ENCODE measurements around the gene STRN4.
"Not testable (repeated sequence)": the region's sequence is repeated elsewhere in the genome, so short reads cannot be mapped to it uniquely, and the experiment has no call there.

STRN4 gene

DNA sequence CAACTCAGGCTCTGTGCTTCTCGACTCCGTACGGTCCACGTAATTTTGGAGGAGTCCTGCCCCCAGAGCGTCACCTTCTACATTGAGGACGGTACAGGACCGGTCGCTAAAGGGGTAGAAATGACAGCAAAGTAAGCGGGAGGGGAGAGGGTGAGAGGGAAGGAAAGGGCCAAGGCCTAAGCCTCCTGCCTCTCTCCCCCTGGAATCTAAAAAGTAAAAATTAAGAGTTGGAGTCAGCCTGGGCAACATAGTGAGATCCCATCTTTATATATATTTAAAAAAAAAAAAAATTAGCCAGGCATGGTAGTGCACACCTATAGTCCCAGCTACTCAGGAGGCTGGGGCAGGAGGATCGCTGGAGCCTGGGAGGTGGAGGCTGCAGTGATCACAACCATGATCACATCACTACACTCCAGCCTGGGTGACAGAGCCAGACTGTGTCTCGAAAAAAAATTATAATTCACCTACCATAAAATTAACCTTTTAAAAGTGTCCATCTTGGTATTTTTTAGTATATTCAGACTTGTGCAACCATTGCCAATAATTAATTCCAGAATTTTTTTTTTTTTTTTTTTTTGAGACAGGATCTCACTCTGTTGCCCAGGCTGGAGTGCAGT, 29.5 kb upstream of the STRN4 start:
- no peak for DNase-seq

DNA sequence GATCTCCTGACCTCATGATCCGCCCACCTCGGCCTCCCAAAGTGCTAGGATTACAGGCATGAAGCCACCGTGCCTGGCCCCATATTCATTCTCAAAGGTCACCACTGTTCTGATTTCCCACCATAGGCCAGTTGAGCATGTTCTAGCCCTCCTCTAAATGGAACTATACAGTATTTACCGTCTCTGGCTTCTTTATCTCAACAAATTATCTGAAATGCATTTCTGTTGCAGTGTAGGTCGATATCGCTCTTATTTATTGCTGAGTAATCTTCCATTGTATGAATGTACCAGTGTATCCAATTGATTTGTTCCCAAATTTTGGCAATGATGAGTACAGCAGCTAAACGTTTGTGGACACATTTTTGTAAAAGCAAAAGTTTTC, 26.8 kb upstream of the STRN4 start:
- DNase-seq = no peak

DNA sequence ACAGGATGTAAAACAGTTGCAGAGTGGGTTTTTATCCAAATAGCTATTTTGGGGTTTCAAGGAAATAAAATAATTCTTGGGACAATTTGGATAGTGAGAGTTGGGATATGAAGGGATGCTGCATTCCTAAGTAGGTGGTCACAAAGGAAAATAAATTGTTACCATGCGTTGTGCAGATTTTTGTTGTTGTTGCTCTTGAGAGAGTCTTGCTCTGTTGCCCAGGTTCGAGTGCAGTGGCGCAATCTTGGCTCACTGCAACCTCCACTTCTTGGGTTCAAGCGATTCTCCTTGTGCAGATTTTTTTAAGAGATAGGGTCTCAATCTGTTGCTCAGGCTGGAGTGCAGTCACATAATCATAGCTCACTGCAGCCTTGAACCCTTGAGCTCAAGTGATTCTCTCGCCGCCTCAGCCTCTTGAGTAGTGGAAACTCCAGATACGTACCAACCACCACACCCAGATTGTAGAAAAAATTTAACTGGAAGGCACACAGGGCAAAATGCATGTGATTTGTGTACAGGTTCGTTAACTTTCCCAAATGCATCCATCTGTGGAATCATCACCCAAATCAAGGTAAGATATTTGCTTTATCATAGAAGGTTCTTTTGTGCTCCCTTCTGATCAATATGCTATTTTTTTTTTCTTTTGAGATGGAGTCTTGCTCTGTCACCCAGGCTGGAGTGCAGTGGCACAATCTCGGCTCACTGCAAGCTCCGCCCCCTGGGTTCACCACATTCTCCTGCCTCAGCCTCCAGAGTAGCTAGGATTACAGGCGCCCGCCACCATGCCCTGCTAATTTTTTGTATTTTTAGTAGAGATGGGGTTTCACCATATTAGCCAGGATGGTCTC, 26.1 kb upstream of the STRN4 start:
- DNase-seq = no peak

DNA sequence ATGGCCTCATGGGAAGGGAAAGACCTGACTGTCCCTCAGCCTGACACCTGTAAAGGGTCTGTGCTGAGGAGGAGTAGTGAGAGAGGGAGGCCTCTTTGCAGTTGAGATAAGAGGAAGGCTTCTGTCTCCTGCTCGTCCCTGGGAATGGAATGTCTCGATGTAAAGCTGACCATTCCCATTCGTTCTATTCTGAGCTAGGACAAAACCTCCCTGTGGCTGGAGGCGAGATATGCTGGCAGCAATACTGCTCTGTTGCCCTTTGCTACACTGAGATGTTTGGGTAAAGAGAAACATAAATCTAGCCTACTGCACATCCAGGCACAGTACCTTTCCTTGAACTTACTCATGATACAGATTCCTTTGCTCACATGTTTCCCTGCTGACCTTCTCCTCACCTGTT, 22.5 kb upstream of the STRN4 start:
- not testable (repeated sequence) for DNase-seq

DNA sequence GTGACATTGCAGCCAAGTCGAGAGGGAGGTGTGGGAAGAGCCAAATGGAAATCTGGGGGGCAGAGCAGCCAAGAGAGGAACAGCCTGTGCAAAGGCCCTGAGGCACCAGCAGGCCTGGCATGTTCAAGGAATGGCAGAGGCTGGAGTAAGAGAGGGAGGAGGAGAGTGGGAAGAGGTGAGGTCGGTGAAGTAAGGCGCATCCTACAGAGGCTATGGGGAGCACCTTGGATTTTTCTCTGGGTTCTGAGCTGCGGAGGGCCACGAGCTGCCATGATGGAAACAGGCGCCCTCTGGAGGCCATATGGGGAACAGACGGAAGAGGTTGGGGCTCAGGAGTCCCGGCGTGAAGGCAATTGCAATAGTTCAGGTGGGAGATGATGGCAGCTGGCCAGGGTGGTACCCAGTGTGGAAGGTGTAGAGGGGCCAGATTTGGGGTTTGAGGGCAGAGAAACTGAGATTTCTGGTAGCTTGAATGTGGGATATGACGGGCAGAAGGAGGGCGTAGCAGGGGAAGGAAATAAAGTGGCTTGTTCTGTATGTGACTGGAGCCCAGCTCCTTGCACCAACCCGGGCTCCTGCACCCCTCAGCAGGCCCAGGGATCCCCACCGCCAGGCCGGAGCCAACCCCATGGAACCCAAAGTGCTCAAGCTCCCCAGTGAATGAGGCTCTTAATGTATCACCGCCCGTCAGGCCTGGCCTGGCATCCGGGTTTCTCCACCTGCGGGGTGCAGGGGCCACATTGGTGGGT, 20.5 kb upstream of the STRN4 start:
- peak in 1 of 51 donors; percentile 10 for DNase-seq

DNA sequence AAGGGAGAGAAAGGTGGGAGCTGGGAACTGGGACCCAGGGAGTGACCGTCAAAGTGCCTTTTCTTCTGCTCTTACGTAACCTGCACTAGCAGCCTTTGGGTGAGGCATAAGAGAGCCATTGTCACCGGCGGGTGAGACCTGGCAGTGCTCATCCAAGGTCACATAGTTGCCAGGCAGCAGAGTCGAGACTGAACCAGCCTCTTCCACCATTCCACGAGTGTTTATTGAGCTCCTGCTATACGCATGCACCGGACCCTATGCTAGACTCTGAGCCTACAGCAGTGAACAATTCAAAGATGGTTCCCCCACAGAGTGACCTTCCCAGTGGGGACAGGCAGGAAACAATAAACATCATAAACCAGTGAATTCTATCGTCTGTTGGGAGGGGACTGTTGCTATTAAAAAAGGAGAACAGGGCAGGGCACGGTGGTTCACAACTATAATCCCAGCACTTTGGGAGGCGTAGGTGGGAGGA, 18.6 kb upstream of the STRN4 start:
- DNase-seq = peak in 9 of 51 donors; percentile 21 to 64 (median 29)

DNA sequence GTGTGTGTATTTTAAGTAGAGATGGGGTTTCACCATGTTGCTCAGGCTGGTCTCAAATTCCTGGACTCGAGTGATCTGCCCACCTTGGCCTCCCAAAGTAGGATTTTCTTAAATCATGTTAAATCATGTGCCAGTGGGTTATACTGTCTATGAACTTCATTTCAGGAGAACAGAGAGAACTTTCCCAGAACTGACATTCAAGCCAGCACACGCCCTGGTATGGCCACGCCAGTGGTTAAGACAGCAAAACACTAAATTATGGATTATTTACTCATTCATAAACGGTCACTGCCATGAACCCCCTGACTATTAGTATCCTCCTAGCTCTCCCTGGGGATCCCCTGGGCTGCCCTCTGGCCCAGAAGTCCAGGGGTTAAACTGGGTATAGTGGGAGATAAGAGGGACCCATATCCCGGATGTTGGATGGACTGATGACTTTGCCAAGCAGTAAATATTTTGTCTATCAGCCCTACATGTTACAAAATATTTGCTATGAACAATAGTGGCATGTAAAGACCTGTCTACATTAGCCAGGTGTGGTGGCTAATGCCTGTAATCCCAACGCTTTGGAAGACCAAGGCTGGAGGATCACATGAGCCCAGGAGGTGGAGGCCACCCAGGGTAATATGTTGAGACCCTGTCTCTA, 16.1 kb upstream of the STRN4 start:
- DNase-seq = no peak

DNA sequence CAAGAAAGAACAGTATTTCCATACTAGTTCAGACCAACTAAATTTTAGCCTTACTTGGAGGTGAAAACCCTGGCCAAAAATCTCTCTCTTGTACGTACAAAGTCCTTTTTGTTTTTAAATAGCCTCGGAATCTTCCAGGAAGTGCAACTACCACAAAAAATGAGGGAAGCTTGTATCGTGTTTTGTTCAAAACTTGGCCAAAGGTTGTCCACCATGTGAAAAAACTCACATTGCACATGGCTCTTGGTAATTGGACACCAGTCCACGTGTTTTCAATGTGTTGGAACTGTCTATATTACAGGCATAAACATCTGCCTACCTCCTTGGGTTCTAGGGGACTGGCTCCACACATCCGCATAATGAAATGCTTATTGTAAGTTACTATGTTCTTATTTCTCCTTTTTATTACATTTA, 15.2 kb upstream of the STRN4 start:
- DNase-seq = no peak

DNA sequence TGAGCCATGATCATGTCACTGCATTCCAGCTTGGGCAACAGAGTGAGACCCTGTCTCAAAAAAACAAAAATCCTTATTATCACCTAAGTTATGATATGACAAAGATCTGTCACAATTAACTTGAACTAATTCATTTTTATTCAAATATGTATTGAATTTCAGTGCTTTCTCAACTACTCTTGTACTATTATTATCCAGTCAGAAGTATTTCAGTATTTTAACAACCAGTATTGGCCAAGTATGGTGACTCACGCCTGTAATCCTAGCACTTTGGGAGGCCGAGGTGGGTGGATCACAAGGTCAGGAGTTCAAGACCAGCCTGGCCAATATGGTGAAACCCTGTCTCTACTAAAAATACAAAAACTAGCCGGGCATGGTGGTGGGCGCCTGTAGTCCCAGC, 14.6 kb upstream of the STRN4 start:
- DNase-seq = not testable (repeated sequence)

DNA sequence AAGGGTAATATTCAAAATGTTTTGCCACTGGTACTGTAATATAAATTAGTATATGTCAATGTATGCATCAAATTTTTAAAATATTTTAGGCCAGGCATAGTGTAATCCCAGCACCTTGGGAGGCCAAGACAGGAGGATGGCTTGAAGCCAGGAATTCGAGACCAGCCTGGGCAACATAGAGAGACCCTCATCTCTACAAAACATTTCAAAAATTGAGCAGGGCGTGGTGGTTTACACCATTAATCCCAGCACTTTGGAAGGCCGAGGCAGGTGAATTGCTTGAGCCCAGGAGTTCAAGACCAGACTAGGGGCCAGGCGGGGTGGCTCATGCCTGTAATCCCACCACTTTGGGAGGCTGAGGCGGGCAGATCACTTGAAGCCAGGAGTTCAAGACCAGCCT, 14.1 kb upstream of the STRN4 start:
- DNase-seq = no peak

DNA sequence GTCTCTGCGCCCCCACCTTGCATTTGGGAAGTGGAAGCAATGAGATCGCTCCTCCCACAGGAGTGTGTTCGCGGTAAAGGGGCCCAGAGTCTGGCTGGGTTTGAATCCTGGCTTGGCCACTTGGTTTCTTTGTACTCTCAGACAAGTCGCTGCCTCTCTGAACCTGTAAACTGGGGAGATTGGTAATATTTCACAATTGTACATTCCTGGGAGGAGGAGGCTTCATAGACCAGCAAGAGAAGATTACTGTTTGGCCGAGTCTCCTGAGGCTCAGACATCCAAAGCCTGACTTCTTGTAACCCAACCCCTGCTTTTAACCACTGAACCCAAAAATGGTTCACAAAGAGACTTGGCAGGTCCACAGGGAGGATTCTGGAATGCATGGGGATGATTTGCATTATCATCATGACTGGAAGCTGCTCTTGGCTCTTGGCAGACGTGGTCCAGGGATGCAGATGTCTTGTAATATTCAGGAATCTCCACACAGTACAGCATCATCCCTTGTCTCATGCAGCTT, 13.6 kb upstream of the STRN4 start:
- no peak for DNase-seq

DNA sequence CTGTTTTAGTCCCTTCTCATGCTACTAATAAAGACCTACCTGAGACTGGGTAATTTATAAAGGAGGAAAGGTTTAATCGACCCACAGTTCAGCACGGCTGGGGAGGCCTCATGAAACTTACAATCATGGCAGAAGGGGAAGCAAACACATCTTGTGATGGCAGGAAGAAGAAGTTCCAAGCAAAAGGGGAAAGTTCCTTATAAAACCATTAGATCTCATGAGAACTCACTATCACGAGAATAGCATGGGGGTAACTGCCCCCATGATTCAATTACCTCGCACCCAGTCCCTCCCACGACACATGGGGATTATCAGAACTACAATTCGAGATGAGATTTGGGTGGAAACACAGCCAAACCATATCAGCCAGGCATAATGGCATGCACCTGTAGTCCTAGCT, 13.0 kb upstream of the STRN4 start:
- no peak for DNase-seq

DNA sequence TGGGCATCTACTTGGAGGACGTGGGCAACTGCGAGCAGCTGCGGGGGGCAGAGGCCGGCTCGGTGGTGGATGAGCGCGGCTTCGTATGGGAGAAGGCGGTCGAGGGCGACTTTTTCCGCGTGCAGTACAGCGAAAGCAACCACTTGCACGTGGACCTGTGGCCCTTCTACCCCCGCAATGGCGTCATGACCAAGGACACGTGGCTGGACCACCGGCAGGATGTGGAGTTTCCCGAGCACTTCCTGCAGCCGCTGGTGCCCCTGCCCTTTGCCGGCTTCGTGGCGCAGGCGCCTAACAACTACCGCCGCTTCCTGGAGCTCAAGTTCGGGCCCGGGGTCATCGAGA, 10.3 kb upstream of the STRN4 start:
- DNase-seq = no peak

DNA sequence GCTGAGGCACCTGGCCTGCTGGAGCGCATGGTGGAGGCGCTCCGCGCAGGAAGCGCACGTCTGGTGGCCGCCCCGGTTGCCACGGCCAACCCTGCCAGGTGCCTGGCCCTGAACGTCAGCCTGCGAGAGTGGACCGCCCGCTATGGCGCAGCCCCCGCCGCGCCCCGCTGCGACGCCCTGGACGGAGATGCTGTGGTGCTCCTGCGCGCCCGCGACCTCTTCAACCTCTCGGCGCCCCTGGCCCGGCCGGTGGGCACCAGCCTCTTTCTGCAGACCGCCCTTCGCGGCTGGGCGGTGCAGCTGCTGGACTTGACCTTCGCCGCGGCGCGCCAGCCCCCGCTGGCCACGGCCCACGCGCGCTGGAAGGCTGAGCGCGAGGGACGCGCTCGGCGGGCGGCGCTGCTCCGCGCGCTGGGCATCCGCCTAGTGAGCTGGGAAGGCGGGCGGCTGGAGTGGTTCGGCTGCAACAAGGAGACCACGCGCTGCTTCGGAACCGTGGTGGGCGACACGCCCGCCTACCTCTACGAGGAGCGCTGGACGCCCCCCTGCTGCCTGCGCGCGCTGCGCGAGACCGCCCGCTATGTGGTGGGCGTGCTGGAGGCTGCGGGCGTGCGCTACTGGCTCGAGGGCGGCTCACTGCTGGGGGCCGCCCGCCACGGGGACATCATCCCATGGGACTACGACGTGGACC, 9.7 kb upstream of the STRN4 start:
- DNase-seq = no peak

DNA sequence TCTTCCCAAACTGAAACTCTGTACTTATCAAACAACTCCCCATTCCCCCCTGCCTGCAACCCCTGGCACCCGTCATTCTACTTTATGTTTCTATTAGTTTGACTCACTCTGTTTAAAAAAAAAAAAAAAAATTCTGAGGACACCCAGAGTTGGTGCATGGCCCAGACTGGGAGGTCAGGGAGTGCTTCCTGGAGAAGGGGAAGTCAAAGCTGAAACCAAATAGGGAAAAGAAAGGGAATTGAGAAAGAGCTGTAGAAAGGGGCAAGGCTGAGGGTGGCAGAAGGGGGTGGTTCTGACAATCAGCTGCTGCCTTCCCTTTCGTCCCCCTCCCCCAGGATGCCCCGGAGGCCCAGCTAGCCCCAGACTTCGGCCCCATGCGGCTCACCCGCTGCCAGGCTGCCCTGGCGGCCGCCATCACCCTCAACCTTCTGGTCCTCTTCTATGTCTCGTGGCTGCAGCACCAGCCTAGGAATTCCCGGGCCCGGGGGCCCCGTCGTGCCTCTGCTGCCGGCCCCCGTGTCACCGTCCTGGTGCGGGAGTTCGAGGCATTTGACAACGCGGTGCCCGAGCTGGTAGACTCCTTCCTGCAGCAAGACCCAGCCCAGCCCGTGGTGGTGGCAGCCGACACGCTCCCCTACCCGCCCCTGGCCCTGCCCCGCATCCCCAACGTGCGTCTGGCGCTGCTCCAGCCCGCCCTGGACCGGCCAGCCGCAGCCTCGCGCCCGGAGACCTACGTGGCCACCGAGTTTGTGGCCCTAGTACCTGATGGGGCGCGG, 9.0 kb upstream of the STRN4 start:
- no peak for DNase-seq

DNA sequence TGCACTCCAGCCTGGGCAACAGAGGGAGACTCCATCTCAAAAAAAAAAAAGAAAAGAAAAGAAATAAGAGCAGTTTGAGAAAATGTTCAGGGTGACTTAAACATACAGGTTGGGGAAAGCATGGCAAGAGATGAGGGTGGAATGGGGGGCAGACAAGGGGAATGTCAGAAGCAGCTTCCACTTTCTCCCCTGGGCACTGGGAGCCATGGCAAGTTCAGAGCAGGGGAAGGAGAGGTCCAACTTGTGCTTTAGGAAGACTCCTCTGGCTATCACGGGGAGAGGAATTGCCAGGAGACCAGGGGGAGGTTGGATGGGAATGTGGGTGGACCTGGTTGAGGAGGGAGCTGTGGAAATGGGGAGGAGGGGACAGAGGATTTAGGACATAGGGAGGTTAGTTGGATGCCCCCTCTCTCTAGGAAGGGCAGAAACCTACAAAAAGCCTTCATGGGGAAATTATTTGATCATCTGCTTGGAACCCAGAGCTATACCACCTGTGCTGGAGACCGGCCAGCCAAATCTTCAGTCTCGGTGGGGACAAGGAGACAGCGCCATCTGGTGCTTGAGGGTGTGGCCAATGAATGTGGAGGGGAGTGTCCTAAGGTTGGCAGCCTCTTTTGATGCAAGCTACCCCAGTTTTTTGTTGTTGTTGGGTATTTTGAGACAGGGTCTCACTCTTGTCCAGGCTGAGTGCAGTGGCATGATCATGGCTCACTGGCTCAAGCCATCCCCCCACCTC, 7.3 kb upstream of the STRN4 start:
- DNase-seq = peak in 6 of 51 donors; percentile 6 to 37 (median 16)

DNA sequence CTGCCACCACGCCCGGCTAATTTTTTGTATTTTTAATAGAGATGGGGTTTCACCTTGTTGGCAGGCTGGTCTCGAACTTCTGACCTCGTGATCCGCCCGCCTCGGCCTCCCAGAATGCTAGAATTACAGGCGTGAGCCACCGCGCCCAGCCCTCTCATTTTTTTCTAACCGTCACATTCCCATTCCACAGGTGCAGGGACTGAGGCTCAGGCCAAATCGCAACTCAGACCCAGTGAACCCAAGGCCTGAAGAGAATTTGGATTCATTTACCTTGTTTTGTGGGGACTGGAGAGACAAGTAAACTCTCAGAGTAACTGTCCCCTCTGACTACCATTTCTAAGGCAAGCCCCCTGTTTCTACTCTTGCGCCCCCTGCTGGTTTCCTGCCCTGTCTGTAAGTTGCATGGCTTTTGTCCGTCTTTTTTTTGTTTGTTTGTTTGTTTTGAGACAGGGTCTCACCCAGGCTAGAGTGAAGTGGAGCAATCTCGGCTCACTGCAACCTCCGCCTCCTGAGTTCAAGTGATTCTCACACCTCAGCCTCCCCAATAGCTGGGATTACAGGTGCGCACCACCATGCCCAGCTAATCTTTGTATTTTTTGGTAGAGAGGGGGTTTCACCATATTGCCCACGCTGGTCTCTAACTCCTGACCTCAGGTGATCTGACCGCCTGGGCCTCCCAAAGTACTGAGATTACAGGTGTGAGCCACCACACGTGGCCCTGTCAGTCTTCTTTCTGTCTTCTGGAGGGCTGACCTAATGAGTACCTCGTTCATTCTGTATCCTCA, 2.3 kb upstream of the STRN4 start:
- DNase-seq = peak in 16 of 51 donors; percentile 4 to 48 (median 26)

DNA sequence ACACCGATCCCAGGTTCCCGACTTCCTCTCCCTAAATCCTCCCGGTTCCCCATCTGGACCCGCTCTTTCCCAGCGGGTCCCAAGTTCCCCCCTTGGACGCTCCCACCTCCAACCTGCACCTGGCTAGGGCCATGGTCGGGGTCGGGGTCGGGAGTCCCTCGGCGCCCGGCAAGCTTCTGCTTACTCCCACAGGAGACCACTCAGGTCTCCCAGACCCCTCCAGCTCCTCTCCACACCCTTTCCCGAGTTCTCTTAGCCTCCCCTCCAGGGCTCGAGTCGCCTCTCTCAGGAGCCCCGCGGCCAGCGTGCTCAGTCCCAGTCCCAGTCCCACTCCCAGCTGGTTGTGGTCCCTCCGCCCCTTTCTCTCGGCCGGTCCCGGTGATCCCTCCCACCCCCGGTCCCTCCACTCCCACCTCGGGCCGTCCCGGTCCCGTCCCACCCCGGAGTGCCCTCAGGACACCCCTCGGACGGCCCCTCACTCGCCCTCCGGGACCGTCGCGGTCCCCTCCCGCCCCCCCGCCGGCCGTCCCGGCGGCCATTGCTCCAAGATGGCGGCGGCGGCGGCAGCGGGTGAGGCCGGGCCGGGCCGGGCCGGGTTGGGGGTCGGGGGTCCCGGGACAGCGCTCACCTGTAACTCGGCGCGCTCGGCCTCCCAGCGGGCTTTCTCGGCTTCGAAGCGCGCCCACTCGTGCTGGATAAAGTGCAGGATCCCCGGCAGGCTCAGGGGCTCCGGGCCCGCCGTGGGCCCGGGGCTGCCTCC, 549 bp downstream of the STRN4 start, which contains the start of gene FKRP:
Gene FKRP (plus strand): TSS at position 537 of the 760 bp plus-strand sequence. CDS start 9,394 bp downstream, outside the sequence.
- DNase-seq = peak in 20 of 51 donors; percentile 18 to 66 (median 40)

All from hypothalamus (tissue), 51 donors.